ENCODE results near the gene IER5L. TPM values are rescaled to one million over a fixed set of nuclear protein-coding genes. Genes with fewer than 3 reads are reported as not detected.

The IER5L gene
- total and polyA plus RNA-seq, 9 of the 15 experiments (the other 6 are each of a cell fraction or from before 2014, with no cell fraction given): 0.14 to 11.9 (median 0.52) TPM

DNA sequence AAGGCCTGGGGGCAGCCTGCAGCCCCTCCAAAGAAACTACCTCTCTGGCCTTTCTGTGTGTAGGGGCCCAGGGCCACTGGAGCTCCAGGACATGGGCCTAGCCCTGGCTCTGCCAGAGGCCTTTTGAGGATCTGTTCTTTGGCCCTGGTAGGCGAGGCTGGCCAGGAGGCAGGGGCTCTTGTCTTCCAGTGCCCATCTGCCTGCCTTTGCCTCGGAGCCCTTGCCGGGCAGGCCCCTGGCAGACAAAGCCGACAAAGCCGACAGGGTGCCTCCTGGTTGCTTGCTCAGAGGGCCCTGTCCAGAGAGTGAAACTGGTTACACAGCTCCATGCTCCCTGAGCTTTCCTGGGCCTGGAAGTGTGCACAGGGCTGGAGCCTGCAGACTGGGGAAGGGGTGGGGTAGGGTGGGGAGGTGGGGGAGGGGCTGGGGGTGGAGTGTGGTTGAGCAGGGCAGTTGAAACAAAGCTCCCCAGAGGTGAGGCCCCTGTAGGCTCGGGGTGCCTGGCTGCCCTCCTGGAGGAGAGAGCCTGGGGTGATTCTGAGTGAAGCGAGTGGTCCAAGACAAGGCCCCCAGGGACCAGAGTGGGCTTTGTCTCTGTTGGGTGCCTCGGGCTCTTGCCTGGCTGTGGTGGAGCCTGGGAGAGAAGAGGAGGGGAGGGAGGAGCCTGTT, 37.5 kb downstream of the IER5L start (continued):
- TF ChIP-seq, protein P1, sequence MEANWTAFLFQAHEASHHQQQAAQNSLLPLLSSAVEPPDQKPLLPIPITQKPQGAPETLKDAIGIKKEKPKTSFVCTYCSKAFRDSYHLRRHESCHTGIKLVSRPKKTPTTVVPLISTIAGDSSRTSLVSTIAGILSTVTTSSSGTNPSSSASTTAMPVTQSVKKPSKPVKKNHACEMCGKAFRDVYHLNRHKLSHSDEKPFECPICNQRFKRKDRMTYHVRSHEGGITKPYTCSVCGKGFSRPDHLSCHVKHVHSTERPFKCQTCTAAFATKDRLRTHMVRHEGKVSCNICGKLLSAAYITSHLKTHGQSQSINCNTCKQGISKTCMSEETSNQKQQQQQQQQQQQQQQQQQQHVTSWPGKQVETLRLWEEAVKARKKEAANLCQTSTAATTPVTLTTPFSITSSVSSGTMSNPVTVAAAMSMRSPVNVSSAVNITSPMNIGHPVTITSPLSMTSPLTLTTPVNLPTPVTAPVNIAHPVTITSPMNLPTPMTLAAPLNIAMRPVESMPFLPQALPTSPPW (CRISPR knock-in tag; IDR thresholded peaks at IDR 0.05): peak; percentile 26; the same call in 1 of the 2 replicates
- TF ChIP-seq, protein P2, sequence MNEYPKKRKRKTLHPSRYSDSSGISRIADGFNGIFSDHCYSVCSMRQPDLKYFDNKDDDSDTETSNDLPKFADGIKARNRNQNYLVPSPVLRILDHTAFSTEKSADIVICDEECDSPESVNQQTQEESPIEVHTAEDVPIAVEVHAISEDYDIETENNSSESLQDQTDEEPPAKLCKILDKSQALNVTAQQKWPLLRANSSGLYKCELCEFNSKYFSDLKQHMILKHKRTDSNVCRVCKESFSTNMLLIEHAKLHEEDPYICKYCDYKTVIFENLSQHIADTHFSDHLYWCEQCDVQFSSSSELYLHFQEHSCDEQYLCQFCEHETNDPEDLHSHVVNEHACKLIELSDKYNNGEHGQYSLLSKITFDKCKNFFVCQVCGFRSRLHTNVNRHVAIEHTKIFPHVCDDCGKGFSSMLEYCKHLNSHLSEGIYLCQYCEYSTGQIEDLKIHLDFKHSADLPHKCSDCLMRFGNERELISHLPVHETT (CRISPR knock-in tag; conservative IDR thresholded peaks at IDR 0.05 in 1 of 2, IDR thresholded peaks at IDR 0.05 in 1 of 2): peak in 1 of 2 experiments; percentile 73; a peak in 1 of 4 replicates
- TF ChIP-seq, protein P3, sequence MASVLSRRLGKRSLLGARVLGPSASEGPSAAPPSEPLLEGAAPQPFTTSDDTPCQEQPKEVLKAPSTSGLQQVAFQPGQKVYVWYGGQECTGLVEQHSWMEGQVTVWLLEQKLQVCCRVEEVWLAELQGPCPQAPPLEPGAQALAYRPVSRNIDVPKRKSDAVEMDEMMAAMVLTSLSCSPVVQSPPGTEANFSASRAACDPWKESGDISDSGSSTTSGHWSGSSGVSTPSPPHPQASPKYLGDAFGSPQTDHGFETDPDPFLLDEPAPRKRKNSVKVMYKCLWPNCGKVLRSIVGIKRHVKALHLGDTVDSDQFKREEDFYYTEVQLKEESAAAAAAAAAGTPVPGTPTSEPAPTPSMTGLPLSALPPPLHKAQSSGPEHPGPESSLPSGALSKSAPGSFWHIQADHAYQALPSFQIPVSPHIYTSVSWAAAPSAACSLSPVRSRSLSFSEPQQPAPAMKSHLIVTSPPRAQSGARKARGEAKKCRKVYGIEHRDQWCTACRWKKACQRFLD (CRISPR knock-in tag; IDR thresholded peaks at IDR 0.05): 0 out of 2 replicates have a peak, but pooled peaks have one; percentile 32
- no peak for TF ChIP-seq MCM2 (IDR thresholded peaks at IDR 0.05; ENCODE audit: low read depth)
- TF ChIP-seq RBFOX2 (IDR thresholded peaks at IDR 0.05; ENCODE audit: low read depth, low read length): peak; percentile 43; the same call in 1 of the 2 replicates
- TF ChIP-seq RBBP5 (IDR thresholded peaks at IDR 0.05; ENCODE audit: borderline replicate concordance, insufficient read depth, low read length, poor library complexity, severe bottlenecking): peak; percentile 6
- peak; percentile 46; the same call in 1 of the 2 replicates for TF ChIP-seq PHF8 (IDR thresholded peaks at IDR 0.05; ENCODE audit: borderline replicate concordance, low read length)
- TF ChIP-seq, protein P4, sequence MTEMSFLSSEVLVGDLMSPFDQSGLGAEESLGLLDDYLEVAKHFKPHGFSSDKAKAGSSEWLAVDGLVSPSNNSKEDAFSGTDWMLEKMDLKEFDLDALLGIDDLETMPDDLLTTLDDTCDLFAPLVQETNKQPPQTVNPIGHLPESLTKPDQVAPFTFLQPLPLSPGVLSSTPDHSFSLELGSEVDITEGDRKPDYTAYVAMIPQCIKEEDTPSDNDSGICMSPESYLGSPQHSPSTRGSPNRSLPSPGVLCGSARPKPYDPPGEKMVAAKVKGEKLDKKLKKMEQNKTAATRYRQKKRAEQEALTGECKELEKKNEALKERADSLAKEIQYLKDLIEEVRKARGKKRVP (CRISPR knock-in tag; IDR thresholded peaks at IDR 0.05): no peak
- TF ChIP-seq ZBTB7A (IDR thresholded peaks at IDR 0.05; ENCODE audit: borderline replicate concordance, control insufficient read depth, low read depth, low read length): peak; percentile 50; the same call in 1 of the 2 replicates
- TF ChIP-seq HMG20B (CRISPR knock-in tag; IDR thresholded peaks at IDR 0.05): no peak
- 0 out of 2 replicates have a peak, but pooled peaks have one; percentile 35 for TF ChIP-seq ELF2 (CRISPR knock-in tag; IDR thresholded peaks at IDR 0.05)
- TF ChIP-seq, protein P5, sequence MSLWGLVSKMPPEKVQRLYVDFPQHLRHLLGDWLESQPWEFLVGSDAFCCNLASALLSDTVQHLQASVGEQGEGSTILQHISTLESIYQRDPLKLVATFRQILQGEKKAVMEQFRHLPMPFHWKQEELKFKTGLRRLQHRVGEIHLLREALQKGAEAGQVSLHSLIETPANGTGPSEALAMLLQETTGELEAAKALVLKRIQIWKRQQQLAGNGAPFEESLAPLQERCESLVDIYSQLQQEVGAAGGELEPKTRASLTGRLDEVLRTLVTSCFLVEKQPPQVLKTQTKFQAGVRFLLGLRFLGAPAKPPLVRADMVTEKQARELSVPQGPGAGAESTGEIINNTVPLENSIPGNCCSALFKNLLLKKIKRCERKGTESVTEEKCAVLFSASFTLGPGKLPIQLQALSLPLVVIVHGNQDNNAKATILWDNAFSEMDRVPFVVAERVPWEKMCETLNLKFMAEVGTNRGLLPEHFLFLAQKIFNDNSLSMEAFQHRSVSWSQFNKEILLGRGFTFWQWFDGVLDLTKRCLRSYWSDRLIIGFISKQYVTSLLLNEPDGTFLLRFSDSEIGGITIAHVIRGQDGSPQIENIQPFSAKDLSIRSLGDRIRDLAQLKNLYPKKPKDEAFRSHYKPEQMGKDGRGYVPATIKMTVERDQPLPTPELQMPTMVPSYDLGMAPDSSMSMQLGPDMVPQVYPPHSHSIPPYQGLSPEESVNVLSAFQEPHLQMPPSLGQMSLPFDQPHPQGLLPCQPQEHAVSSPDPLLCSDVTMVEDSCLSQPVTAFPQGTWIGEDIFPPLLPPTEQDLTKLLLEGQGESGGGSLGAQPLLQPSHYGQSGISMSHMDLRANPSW (CRISPR knock-in tag; IDR thresholded peaks at IDR 0.05): no peak
- no peak for TF ChIP-seq GATA2 (CRISPR knock-in tag; IDR thresholded peaks at IDR 0.05)
- TF ChIP-seq ZFX (CRISPR knock-in tag; IDR thresholded peaks at IDR 0.05): peak; percentile 78
- TF ChIP-seq NCOA1 (IDR thresholded peaks at IDR 0.05; ENCODE audit: low read depth): no peak
- TF ChIP-seq ERF (CRISPR knock-in tag; IDR thresholded peaks at IDR 0.05): 0 out of 2 replicates have a peak, but pooled peaks have one; percentile 12

Measured in K562 (cell line).